ENCODE measurements around the gene B3GAT2. TPM values are rescaled to one million over a fixed set of nuclear protein-coding genes. Genes with fewer than 3 reads are reported as not detected.
"Not testable (repeated sequence)": the region's sequence is repeated elsewhere in the genome, so short reads cannot be mapped to it uniquely, and the experiment has no call there.

B3GAT2 gene
- polyA plus RNA-seq, 1 donor (not counting 4 experiments of a cell fraction or from before 2014, with no cell fraction given) = 0.01 TPM

DNA sequence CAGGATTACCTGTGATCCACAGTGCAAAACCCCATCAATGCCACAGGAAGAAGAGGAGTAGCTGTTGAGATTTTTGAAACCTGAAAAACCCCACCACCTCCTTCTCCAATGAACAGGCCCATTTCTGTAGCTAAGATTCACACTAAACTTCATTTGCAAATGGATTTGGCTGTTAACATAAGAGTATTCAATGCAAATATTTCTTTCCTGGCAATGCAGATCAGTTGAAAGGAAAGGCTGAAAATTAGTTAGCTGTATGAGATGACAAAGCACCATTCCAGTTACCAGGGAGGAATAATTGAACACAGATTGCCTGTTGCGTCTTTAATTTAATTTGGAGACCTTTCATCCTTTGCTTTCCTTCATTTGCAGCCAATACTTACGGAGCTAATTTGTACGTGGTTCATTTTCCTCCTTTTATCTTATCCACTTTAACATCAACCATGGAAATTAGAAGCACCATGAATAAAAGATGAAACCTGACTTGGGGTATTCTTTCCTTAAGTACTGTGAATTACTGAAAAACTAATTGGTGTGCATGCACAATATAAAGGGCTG lies 4.2 kb downstream of the B3GAT2 start:
- peaks cover 4% of the 10 kb centered on the region for H3K4me1 ChIP-seq (ENCODE audit: control insufficient read depth, extremely low read depth, insufficient read depth, low read length)
- no peak overlapping the region for H3K27ac ChIP-seq (ENCODE audit: control insufficient read depth, insufficient read depth, low read length)
- H3K36me3 ChIP-seq (ENCODE audit: control insufficient read depth in 2 of 2, extremely low read depth in 1 of 2, insufficient read depth in 2 of 2, low read length in 2 of 2) = no peaks in the 10 kb centered on the region
- no peak for DNase-seq (ENCODE audit: low read depth, low spot score)
- H3K4me3 ChIP-seq (ENCODE audit: control insufficient read depth in 2 of 3, extremely low read depth in 1 of 3, insufficient read depth in 2 of 3, low read depth in 1 of 3, low read length in 3 of 3) = no peak overlapping the region
- dilution Hi-C loops (cut with MboI; ENCODE audit: extremely low pct_ligation_motif_present, low sequenced_read_pairs) = no loop called here
- no peak for TF ChIP-seq EZH2 (IDR thresholded peaks at IDR 0.05; ENCODE audit: low read length)
- no peaks in the 10 kb centered on the region for H3K79me2 ChIP-seq (ENCODE audit: control insufficient read depth, insufficient read depth, low read length)
- no peaks in the 10 kb centered on the region for H4K20me1 ChIP-seq (ENCODE audit: control insufficient read depth, extremely low read depth, insufficient read depth, low read length)
- no peak for FAIRE-seq
- H3K27me3 ChIP-seq (ENCODE audit: control insufficient read depth, extremely low read depth, insufficient read depth, low read length) = peaks cover 38% of the 10 kb centered on the region
- no peak overlapping the region for H2AFZ ChIP-seq (ENCODE audit: control insufficient read depth, low read length)
- H3K9ac ChIP-seq (ENCODE audit: control insufficient read depth, extremely low read depth, insufficient read depth, low read length) = no peak overlapping the region
- no peak overlapping the region for H3K4me2 ChIP-seq (ENCODE audit: control insufficient read depth, extremely low read depth, insufficient read depth, low read depth, low read length)
- no peaks in the 10 kb centered on the region for H3K9me1 ChIP-seq (ENCODE audit: control insufficient read depth, extremely low read depth, insufficient read depth, low read length)
- no peaks in the 10 kb centered on the region for H3K9me3 ChIP-seq (ENCODE audit: control insufficient read depth, low read depth, low read length)

DNA sequence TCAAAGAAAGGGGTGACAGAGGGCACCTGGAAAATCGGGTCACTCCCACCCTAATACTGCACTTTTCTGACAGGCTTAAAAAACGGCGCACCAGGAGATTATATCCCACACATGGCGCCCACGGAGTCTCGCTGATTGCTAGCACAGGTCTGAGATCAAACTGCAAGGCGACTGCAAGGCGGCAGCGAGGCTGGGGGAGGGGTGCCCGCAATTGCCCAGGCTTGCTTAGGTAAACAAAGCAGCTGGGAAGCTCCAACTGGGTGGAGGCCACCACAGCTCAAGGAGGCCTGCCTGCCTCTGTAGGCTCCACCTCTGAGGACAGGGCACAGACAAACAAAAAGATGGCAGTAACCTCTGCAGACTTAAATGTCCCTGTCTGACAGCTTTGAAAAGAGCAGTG lies 12.5 kb downstream of the B3GAT2 start:
- H3K27ac ChIP-seq (ENCODE audit: control insufficient read depth, insufficient read depth, low read length); dilution Hi-C loops (cut with MboI; ENCODE audit: extremely low pct_ligation_motif_present, low sequenced_read_pairs): not testable (repeated sequence)

DNA sequence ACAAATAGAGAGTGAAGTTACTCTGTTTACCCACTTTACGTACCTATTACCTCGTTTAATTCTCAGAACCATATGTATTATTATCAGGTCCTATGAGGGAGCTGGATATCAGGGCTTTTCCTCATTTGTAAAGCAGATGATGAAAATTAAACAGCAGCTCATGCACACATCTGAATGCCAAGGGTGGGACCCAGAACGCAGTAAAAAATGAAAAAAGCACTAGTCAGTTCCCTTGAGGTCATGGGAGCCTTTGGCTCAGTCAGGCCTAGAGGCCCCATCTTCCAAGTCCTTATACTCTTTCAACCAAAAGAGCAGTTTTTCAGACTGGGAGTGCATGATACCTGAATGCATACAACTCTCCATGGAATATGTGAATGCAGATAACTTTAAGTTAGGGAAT lies 23.0 kb downstream of the B3GAT2 start:
- H3K4me2 ChIP-seq (ENCODE audit: control insufficient read depth, extremely low read depth, insufficient read depth, low read depth, low read length) = no peak overlapping the region
- H3K4me1 ChIP-seq (ENCODE audit: control insufficient read depth, extremely low read depth, insufficient read depth, low read length) = no peaks in the 10 kb centered on the region
- TF ChIP-seq, protein P1, sequence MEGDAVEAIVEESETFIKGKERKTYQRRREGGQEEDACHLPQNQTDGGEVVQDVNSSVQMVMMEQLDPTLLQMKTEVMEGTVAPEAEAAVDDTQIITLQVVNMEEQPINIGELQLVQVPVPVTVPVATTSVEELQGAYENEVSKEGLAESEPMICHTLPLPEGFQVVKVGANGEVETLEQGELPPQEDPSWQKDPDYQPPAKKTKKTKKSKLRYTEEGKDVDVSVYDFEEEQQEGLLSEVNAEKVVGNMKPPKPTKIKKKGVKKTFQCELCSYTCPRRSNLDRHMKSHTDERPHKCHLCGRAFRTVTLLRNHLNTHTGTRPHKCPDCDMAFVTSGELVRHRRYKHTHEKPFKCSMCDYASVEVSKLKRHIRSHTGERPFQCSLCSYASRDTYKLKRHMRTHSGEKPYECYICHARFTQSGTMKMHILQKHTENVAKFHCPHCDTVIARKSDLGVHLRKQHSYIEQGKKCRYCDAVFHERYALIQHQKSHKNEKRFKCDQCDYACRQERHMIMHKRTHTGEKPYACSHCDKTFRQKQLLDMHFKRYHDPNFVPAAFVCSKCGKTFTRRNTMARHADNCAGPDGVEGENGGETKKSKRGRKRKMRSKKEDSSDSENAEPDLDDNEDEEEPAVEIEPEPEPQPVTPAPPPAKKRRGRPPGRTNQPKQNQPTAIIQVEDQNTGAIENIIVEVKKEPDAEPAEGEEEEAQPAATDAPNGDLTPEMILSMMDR (optimal IDR thresholded peaks at IDR 0.05 in 1 of 3, IDR thresholded peaks at IDR 0.05 in 1 of 3, conservative IDR thresholded peaks at IDR 0.05 in 1 of 3; ENCODE audit: extremely low read depth in 1 of 3, insufficient read depth in 2 of 3, low read length in 3 of 3) = no peak
- no peak for TF ChIP-seq EZH2 (IDR thresholded peaks at IDR 0.05; ENCODE audit: low read length)
- H2AFZ ChIP-seq (ENCODE audit: control insufficient read depth, low read length) = no peak overlapping the region
- H3K9ac ChIP-seq (ENCODE audit: control insufficient read depth, extremely low read depth, insufficient read depth, low read length) = no peak overlapping the region
- H4K20me1 ChIP-seq (ENCODE audit: control insufficient read depth, extremely low read depth, insufficient read depth, low read length) = no peaks in the 10 kb centered on the region
- H3K79me2 ChIP-seq (ENCODE audit: control insufficient read depth, insufficient read depth, low read length) = no peaks in the 10 kb centered on the region
- H3K36me3 ChIP-seq (ENCODE audit: control insufficient read depth in 2 of 2, extremely low read depth in 1 of 2, insufficient read depth in 2 of 2, low read length in 2 of 2) = no peaks in the 10 kb centered on the region
- DNase-seq (ENCODE audit: low read depth, low spot score) (no peak), FAIRE-seq (no peak)
- no peaks in the 10 kb centered on the region for H3K27me3 ChIP-seq (ENCODE audit: control insufficient read depth, extremely low read depth, insufficient read depth, low read length)
- no peak overlapping the region for H3K27ac ChIP-seq (ENCODE audit: control insufficient read depth, insufficient read depth, low read length)
- no peaks in the 10 kb centered on the region for H3K9me3 ChIP-seq (ENCODE audit: control insufficient read depth, low read depth, low read length)
- dilution Hi-C loops (cut with MboI; ENCODE audit: extremely low pct_ligation_motif_present, low sequenced_read_pairs) = no loop called here
- no peaks in the 10 kb centered on the region for H3K9me1 ChIP-seq (ENCODE audit: control insufficient read depth, extremely low read depth, insufficient read depth, low read length)
- H3K4me3 ChIP-seq (ENCODE audit: control insufficient read depth in 2 of 3, extremely low read depth in 1 of 3, insufficient read depth in 2 of 3, low read depth in 1 of 3, low read length in 3 of 3) = no peak overlapping the region

More for the DNA sequence above, 12.5 kb downstream of the B3GAT2 start:
- DNase-seq (ENCODE audit: low read depth, low spot score); H3K36me3 ChIP-seq (ENCODE audit: control insufficient read depth in 2 of 2, extremely low read depth in 1 of 2, insufficient read depth in 2 of 2, low read length in 2 of 2); H3K9me3 ChIP-seq (ENCODE audit: control insufficient read depth, low read depth, low read length); H3K27me3 ChIP-seq (ENCODE audit: control insufficient read depth, extremely low read depth, insufficient read depth, low read length); H3K4me2 ChIP-seq (ENCODE audit: control insufficient read depth, extremely low read depth, insufficient read depth, low read depth, low read length); H3K79me2 ChIP-seq (ENCODE audit: control insufficient read depth, insufficient read depth, low read length); H3K4me1 ChIP-seq (ENCODE audit: control insufficient read depth, extremely low read depth, insufficient read depth, low read length); H3K4me3 ChIP-seq (ENCODE audit: control insufficient read depth in 2 of 3, extremely low read depth in 1 of 3, insufficient read depth in 2 of 3, low read depth in 1 of 3, low read length in 3 of 3); H2AFZ ChIP-seq (ENCODE audit: control insufficient read depth, low read length); H3K9ac ChIP-seq (ENCODE audit: control insufficient read depth, extremely low read depth, insufficient read depth, low read length); H3K9me1 ChIP-seq (ENCODE audit: control insufficient read depth, extremely low read depth, insufficient read depth, low read length); H4K20me1 ChIP-seq (ENCODE audit: control insufficient read depth, extremely low read depth, insufficient read depth, low read length); FAIRE-seq: not testable (repeated sequence)
